ENCODE data around the gene MAST1. TPM values are rescaled to one million over a fixed set of nuclear protein-coding genes. Genes with fewer than 3 reads are reported as not detected.

Gene MAST1
- total RNA-seq, 6 donors from 2014 or later = 0.17 to 0.89 (median 0.61) TPM; not detected in 3

- Histone ChIP-seq H3K36me3 (peaks cover 0 to 20% (median 11%) of the 10 kb centered on the region in 4 donors), H3K4me3 (peak overlapping the region; percentile 67 to 83 (median 76)), H3K4me1 (peaks cover 24 to 34% (median 28%) of the 10 kb centered on the region in 4 donors), H3K9me3 (no peaks in the 10 kb centered on the region), H3K27me3 (no peaks in the 10 kb centered on the region), H3K27ac (peak overlapping the region; percentile 40 to 83 (median 82))
- ATAC-seq (ENCODE audit: low FRiP score in 2 of 2) (peak in 1 of 2 donors; percentile 33), DNase-seq (peak; percentile 25 to 86)
- TF ChIP-seq POLR2A (IDR thresholded peaks at IDR 0.05) = no peak
- WGBS, 2 donors = 12 to 14% methylated on average over 3 to 28 of the region's 38 CpGs
Measured at GRCh38 chr19:12800923-12801465, 37.3 kb upstream of the MAST1 start.

GRCh38 chr19:12801466-12802266 is 36.6 kb upstream of the MAST1 start, which contains the start of the genes PRDX2 and THSD8:
Gene PRDX2, minus strand, starts transcription at chr19:12801800. Its CDS starts 539 bp downstream, at chr19:12801261.
Gene THSD8, plus strand, starts transcription at chr19:12802069. Its CDS starts 3 bp downstream, at chr19:12802072.
- Histone ChIP-seq H3K36me3 (peaks cover 0 to 20% (median 11%) of the 10 kb centered on the region in 4 donors), H3K4me3 (peak within 1 kb of the TSS; percentile 67 to 83 (median 76)), H3K4me1 (peaks cover 20 to 33% (median 24%) of the 10 kb centered on the region in 4 donors), H3K27me3 (no peaks in the 10 kb centered on the region), H3K9me3 (no peaks in the 10 kb centered on the region), H3K27ac (peak within 1 kb of the TSS; percentile 40 to 83 (median 82))
- TF ChIP-seq EP300 (IDR thresholded peaks at IDR 0.05) (peak in 1 of 4 donors; percentile 12), POLR2A (IDR thresholded peaks at IDR 0.05) (peak in 3 of 4 donors; percentile 82 to 95 (median 83)), POLR2AphosphoS5 (IDR thresholded peaks at IDR 0.05) (peak; percentile 86 to 95), CTCF (IDR thresholded peaks at IDR 0.05) (peak in 2 of 6 experiments; percentile 17 to 28)
- ATAC-seq (ENCODE audit: low FRiP score in 2 of 2) = peak; percentile 87 to 90
- WGBS, 2 donors = 0 to 1% methylated on average over 12 to 19 of the region's 78 CpGs
- peak; percentile 70 to 95 for DNase-seq

- Histone ChIP-seq H3K27me3 (no peaks in the 10 kb centered on the region), H3K4me3 (peak overlapping the region; percentile 67 to 83 (median 76)), H3K36me3 (peaks cover 0 to 20% (median 11%) of the 10 kb centered on the region in 4 donors), H3K9me3 (no peaks in the 10 kb centered on the region), H3K27ac (peak overlapping the region in 3 of 4 donors; percentile 82 to 83 (median 83)), H3K4me1 (peaks cover 26 to 40% (median 31%) of the 10 kb centered on the region in 4 donors)
- no peak for TF ChIP-seq POLR2AphosphoS5 (IDR thresholded peaks at IDR 0.05)
- 41 to 45% methylated on average over 22 of the region's 22 CpGs for WGBS, 2 donors
- ATAC-seq (ENCODE audit: low FRiP score in 2 of 2) (no peak), DNase-seq (no peak)
Measured at GRCh38 chr19:12802267-12803106, 35.8 kb upstream of the MAST1 start.

GRCh38 chr19:12804051-12804450 is 34.3 kb upstream of the MAST1 start:
- DNase-seq (peak in 1 of 2 donors; percentile 71), ATAC-seq (ENCODE audit: low FRiP score in 2 of 2) (no peak)
- Histone ChIP-seq H3K4me1 (peaks cover 26 to 40% (median 31%) of the 10 kb centered on the region in 4 donors), H3K9me3 (no peaks in the 10 kb centered on the region), H3K27me3 (no peaks in the 10 kb centered on the region), H3K36me3 (peaks cover 0 to 18% (median 8%) of the 10 kb centered on the region in 4 donors), H3K27ac (no peak overlapping the region), H3K4me3 (no peak overlapping the region)
- WGBS, 2 donors = 87 to 96% methylated on average over 26 of the region's 26 CpGs
- TF ChIP-seq POLR2AphosphoS5 (IDR thresholded peaks at IDR 0.05) (no peak), CTCF (IDR thresholded peaks at IDR 0.05) (no peak), POLR2A (IDR thresholded peaks at IDR 0.05) (no peak), EP300 (IDR thresholded peaks at IDR 0.05) (no peak)

GRCh38 chr19:12806242-12807081 is 31.9 kb upstream of the MAST1 start, which contains the start of gene RNASEH2A:
Gene RNASEH2A, plus strand, starts transcription at chr19:12806584. Its CDS starts 90 bp downstream, at chr19:12806674.
- Histone ChIP-seq H3K9me3 (no peaks in the 10 kb centered on the region), H3K36me3 (peaks cover 0 to 4% (median 3%) of the 10 kb centered on the region in 4 donors), H3K4me3 (peak within 1 kb of the TSS; percentile 59 to 76 (median 66)), H3K27ac (peak within 1 kb of the TSS; percentile 15 to 72 (median 42)), H3K4me1 (peaks cover 17 to 25% (median 20%) of the 10 kb centered on the region in 4 donors), H3K27me3 (no peaks in the 10 kb centered on the region)
- ATAC-seq (ENCODE audit: low FRiP score in 2 of 2) = peak; percentile 92 to 93
- TF ChIP-seq EP300 (IDR thresholded peaks at IDR 0.05) (peak in 1 of 4 donors; percentile 10), CTCF (IDR thresholded peaks at IDR 0.05) (peak in 2 of 6 experiments; percentile 23 to 26), POLR2AphosphoS5 (IDR thresholded peaks at IDR 0.05) (peak; percentile 57 to 74), POLR2A (IDR thresholded peaks at IDR 0.05) (peak in 1 of 4 donors; percentile 53)
- peak; percentile 93 to 98 for DNase-seq
- WGBS, 2 donors = 4 to 12% methylated on average over 24 to 66 of the region's 66 CpGs

Data from upper lobe of left lung (tissue), 6 donors.